GM12801 (cell line): Measurements from ENCODE around the gene ZNF451.

ENCODE experiments used
- TF ChIP-seq, protein P1 (sequence below): IDR thresholded peaks from one replicate; pipeline ENCODE4 v1.5.1; 2011; ENCODE audit warnings: control low read depth; ENCODE audit not compliant: insufficient read length; ENCODE audit errors: extremely low read depth

ZNF451 gene

DNA sequence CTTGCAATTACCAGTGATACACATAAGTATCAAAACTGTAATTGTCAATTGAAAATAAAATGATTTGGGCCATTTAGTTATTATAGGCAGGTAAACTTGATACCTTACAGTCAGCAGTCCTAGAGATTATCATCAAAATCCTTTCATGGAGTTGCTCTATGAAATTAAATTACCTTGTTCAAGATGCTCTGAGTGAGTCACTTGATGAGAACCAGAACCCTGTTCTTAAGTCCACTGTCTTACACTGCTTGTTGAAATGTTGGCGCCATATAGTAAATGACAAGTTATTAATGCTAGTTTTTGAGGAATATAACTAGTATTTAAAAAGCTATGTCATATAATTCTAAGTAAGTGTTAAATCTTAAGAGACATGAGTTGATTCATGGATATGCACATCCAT is 45.0 kb downstream of the ZNF451 start:
- TF ChIP-seq, protein P1, sequence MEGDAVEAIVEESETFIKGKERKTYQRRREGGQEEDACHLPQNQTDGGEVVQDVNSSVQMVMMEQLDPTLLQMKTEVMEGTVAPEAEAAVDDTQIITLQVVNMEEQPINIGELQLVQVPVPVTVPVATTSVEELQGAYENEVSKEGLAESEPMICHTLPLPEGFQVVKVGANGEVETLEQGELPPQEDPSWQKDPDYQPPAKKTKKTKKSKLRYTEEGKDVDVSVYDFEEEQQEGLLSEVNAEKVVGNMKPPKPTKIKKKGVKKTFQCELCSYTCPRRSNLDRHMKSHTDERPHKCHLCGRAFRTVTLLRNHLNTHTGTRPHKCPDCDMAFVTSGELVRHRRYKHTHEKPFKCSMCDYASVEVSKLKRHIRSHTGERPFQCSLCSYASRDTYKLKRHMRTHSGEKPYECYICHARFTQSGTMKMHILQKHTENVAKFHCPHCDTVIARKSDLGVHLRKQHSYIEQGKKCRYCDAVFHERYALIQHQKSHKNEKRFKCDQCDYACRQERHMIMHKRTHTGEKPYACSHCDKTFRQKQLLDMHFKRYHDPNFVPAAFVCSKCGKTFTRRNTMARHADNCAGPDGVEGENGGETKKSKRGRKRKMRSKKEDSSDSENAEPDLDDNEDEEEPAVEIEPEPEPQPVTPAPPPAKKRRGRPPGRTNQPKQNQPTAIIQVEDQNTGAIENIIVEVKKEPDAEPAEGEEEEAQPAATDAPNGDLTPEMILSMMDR, result no peak

DNA sequence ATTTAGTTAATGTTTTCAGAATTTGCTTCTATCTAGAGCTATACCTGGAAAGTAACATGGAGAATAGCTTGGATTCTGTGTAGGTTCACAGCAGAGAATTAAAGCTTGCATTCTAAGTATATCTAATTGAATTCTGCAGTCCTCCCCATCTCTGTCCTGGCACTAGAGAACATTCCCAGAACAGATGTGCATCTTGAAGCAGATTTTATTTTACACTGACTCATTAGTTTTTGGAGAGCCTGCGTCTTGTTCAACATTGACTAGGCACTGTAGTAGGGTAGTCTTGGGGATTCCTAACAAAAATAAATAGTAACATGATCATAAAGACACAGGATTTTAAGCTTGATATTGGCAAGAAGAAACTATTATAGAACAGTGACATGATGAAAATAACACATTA is 45.9 kb downstream of the ZNF451 start:
- TF ChIP-seq, protein P1, result no peak

DNA sequence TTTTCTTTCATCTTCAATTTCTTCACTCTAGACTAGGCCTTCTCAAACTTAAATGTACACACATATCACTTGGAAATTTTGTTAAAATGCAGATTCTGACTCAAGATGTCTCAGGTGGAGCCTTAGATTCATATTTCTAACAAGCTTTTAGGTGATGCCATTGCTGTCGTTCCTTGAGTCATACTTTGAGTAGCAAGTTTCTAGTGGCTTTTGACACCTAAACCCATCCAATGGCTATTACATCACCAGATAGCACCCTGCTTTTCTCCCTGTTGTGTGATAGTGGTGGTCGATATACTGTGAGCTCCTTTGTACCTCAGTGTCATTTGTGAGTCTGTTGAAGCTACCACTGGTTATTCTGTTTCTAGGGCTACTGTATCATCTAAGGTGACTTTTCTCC is 47.4 kb downstream of the ZNF451 start:
- TF ChIP-seq, protein P1, result no peak

DNA sequence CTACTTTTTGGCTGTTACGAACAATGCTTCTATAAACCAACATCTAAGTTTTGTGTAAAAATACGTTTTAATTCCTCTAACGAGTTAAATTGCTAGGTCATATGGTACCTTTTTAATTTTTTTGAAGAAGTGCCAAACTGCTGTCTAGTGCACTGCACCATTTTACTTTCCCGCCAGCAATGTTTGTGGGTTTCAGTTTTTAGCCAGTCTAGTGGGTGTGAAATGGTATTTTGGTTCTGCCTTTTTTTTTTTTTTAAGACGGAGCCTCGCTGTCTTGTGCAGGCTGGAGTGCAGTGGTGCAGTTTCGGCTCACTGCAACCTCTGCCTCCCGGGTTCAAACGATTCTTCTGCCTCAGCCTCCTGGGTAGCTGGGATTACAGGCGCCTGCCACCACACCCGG is 48.0 kb downstream of the ZNF451 start:
- TF ChIP-seq, protein P1, result no peak

DNA sequence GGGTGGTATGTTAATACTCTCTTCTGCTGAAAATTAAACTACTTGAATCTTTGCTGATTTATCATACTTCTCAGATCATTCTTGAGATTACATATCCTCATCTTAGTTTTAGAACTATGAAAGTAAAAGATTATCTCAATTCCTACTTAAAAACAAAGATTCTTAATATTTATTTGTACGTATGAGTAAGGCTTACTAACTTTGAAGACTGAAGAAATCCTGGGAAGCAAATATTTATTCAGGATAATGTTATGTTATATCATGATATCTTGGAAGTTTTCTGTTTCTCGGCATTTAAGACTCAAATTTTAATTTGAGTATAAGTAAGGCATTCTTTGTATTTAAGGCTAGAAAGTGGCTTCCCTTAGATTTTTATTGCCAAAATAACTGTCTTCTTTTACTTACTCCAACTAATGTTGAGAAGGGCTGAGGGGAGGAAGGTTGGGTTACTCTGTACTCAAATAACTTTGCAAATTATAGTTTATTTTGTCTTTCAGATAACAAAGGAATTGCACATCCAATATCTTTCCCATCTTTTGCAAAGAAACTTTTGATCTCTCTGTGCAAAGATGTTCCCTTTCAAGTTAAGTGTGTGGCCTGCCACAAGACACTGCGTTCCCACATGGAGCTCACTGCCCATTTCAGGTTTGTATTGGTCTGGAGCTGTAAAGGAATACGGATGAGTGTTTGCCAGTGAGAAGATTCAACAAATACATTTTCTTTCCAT is 51.6 kb downstream of the ZNF451 start:
- TF ChIP-seq, protein P1, result no peak

DNA sequence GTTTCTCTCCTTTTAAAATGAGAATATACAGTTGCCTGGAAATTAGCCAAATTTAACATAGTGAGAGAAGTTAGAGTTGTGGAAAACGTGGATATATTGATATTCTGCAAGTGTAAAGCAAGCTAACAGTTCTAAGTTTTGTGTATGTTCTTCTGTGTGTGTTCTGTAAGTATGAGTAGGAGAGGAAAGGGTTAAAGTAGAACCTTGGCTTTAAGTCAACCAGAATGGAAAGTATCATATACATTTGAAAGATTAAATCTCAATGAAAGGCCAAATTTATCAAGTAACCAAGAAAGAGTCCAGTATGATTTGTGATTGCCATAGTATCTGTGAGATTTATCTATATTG is 52.2 kb downstream of the ZNF451 start:
- TF ChIP-seq, protein P1, result no peak

DNA sequence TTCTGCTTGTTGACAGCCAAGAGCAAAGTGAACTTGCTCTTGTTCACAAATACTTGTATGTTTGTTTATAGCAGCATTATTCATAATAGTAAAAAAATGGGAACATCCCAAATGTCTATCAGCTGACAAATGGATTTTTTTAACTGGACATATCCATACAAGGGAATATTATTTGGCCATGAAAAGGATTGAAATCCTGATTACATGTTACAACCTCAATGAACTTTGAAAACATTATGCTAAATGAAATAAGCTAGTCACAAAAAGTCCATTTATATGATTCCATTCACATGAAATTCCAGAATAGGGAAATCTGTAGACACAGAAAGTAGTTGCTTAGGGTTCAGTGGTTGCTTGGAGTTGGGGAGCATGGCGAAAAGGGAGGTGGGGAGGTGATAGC is 53.7 kb downstream of the ZNF451 start:
- TF ChIP-seq, protein P1, result no peak

DNA sequence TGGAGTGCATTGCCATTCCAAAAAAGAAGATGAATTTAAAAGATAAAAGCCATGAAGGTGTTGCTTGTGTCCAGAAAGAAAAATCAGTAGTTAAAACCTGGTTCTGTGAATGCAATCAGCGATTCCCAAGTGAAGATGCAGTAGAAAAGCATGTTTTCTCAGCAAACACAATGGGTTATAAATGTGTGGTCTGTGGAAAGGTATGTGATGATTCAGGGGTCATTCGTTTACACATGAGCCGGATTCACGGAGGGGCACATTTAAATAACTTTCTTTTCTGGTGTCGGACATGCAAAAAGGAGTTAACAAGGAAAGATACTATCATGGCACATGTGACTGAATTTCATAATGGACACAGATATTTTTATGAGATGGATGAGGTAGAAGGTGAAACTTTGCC is 57.4 kb downstream of the ZNF451 start:
- TF ChIP-seq, protein P1, result no peak
